Endothelial cell of umbilical vein (primary cell): ENCODE data around the gene DSCAML1.

ENCODE experiments used
- EZH2 ChIP-seq: IDR thresholded peaks from 2 replicates; pipeline ENCODE4 v1.6.1; 2012; ENCODE audit warnings: borderline replicate concordance, low read depth, mild to moderate bottlenecking, moderate library complexity, low read length, inconsistent platforms; ENCODE audit not compliant: severe bottlenecking
- GATA2 ChIP-seq: IDR thresholded peaks from 2 replicates; pipeline ENCODE4 v1.7.0; 2011; ENCODE audit warnings: low read depth, mild to moderate bottlenecking, moderate library complexity, mixed read lengths, low read length; ENCODE audit not compliant: insufficient read length, insufficient read depth
- MYC ChIP-seq: IDR thresholded peaks from one replicate; pipeline ENCODE4 v1.6.1; 2011; ENCODE audit warnings: mild to moderate bottlenecking, low read depth, low read length
- POLR2A ChIP-seq: IDR thresholded peaks from 2 replicates; pipeline ENCODE4 v1.6.1; 2012; ENCODE audit warnings: low read depth, mild to moderate bottlenecking, control low read depth, low read length
- POLR2AphosphoS5 ChIP-seq: IDR thresholded peaks from 2 replicates; pipeline ENCODE4 v1.6.1; 2012; ENCODE audit warnings: low read depth, mild to moderate bottlenecking, control low read depth, low read length, moderate library complexity; ENCODE audit not compliant: insufficient read depth
- TF ChIP-seq, protein P1 (sequence below), 2 donors: IDR thresholded peaks; 1 replicate in 1 of 2; 2 replicates in 1 of 2; pipeline ENCODE4 v1.5.1; 2011; ENCODE audit warnings: low read length in 2 of 2, mild to moderate bottlenecking in 2 of 2, moderate library complexity in 2 of 2, control low read depth in 1 of 2, inconsistent platforms in 1 of 2, low read depth in 1 of 2; ENCODE audit not compliant: insufficient read depth in 1 of 2; ENCODE audit errors: extremely low read depth in 1 of 2

DNA sequence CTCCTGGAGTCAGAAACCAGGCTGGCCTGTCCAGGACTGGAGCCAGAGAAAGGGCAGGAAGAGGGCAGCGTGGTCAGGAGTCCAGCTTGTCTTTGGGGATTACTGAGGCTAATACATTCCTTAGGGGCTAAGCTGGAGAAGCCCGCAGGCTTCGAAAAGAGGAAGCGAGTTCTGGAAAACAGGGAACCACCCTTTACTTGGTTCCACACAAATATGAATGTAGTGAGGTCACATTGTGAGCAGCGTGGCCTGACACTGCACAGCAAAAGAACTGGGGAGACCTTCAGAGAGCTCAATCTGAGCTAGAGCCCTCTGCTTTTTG, 337.1 kb downstream of the DSCAML1 start:
- TF ChIP-seq, protein P1, sequence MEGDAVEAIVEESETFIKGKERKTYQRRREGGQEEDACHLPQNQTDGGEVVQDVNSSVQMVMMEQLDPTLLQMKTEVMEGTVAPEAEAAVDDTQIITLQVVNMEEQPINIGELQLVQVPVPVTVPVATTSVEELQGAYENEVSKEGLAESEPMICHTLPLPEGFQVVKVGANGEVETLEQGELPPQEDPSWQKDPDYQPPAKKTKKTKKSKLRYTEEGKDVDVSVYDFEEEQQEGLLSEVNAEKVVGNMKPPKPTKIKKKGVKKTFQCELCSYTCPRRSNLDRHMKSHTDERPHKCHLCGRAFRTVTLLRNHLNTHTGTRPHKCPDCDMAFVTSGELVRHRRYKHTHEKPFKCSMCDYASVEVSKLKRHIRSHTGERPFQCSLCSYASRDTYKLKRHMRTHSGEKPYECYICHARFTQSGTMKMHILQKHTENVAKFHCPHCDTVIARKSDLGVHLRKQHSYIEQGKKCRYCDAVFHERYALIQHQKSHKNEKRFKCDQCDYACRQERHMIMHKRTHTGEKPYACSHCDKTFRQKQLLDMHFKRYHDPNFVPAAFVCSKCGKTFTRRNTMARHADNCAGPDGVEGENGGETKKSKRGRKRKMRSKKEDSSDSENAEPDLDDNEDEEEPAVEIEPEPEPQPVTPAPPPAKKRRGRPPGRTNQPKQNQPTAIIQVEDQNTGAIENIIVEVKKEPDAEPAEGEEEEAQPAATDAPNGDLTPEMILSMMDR (IDR thresholded peaks at IDR 0.05; ENCODE audit: extremely low read depth in 1 of 2, insufficient read depth in 1 of 2, low read depth in 1 of 2, low read length in 2 of 2): no peak
- TF ChIP-seq MYC (no peak), POLR2AphosphoS5 (no peak), EZH2 (no peak), POLR2A (no peak), GATA2 (no peak)
